OCI-LY1 (cell line): ENCODE data around the gene UGGT1.

Experiments
- H2AFZ ChIP-seq: fragments of 200-600 bp; sonication (generic), shearing (Covaris generic); 2 replicates; pipeline ENCODE4 v1.6.0; 2014; ENCODE audit warnings: antibody characterized with exemption, mild to moderate bottlenecking, low read length
- H3F3A ChIP-seq: fragments of 200-600 bp; sonication (generic), shearing (Covaris generic); 2 replicates; pipeline ENCODE4 v1.6.0; 2014; ENCODE audit warnings: mild to moderate bottlenecking, antibody characterized with exemption, low read length, moderate library complexity; ENCODE audit not compliant: insufficient read depth
- H3K27ac ChIP-seq: fragments of 200-600 bp; sonication (generic); 2 replicates; pipeline ENCODE4 v1.5.1; 2014; ENCODE audit warnings: low read length, mixed run types, mild to moderate bottlenecking, low read depth; ENCODE audit not compliant: poor library complexity, severe bottlenecking
- H3K27me3 ChIP-seq: fragments of 200-600 bp; sonication (generic); 2 replicates; pipeline ENCODE4 v1.6.0; 2014; ENCODE audit warnings: antibody characterized with exemption, mild to moderate bottlenecking, low read length, moderate library complexity; ENCODE audit not compliant: insufficient read depth
- H3K36me3 ChIP-seq: fragments of 200-600 bp; sonication (generic); 2 replicates; pipeline ENCODE4 v1.6.1; 2014; ENCODE audit warnings: mild to moderate bottlenecking, antibody characterized with exemption, low read length, moderate library complexity, mixed read lengths; ENCODE audit not compliant: insufficient read depth
- H3K4me1 ChIP-seq: fragments of 200-600 bp; sonication (generic); 2 replicates; pipeline ENCODE4 v1.5.1; 2014; ENCODE audit warnings: mild to moderate bottlenecking, low read length, moderate library complexity; ENCODE audit not compliant: insufficient read depth, severe bottlenecking
- H3K4me2 ChIP-seq: fragments of 200-600 bp; sonication (generic), shearing (Covaris generic); 2 replicates; pipeline ENCODE4 v1.6.1; 2014; ENCODE audit warnings: low read length
- H3K4me3 ChIP-seq: fragments of 200-600 bp; sonication (generic); 2 replicates; pipeline ENCODE4 v1.5.1; 2014; ENCODE audit warnings: low read length, low read depth, mild to moderate bottlenecking, mixed read lengths; ENCODE audit not compliant: poor library complexity, severe bottlenecking
- H3K79me2 ChIP-seq: fragments of 200-600 bp; shearing (Covaris generic); 2 replicates; pipeline ENCODE4 v1.6.1; 2016; ENCODE audit warnings: mixed run types, low read length, mixed read lengths; ENCODE audit not compliant: insufficient read depth
- H3K9ac ChIP-seq: fragments of 200-600 bp; sonication (generic), shearing (Covaris generic); 2 replicates; pipeline ENCODE4 v1.6.1; 2014; ENCODE audit warnings: mild to moderate bottlenecking, low read length, mixed read lengths
- H3K9me2 ChIP-seq: fragments of 200-600 bp; sonication (generic), shearing (Covaris generic); 2 replicates; pipeline ENCODE4 v1.6.1; 2014; ENCODE audit warnings: low read depth, mild to moderate bottlenecking, low read length, mixed read lengths
- H3K9me3 ChIP-seq: fragments of 200-600 bp; shearing (Covaris generic); 2 replicates; pipeline ENCODE4 v1.6.1; 2014; ENCODE audit warnings: low read length, mixed read lengths
- H4K20me1 ChIP-seq: fragments of 200-600 bp; sonication (generic), shearing (Covaris generic); 2 replicates; pipeline ENCODE4 v1.6.0; 2016; ENCODE audit warnings: mild to moderate bottlenecking, low read length; ENCODE audit not compliant: insufficient read depth
- EZH2 ChIP-seq: fragments of 200-600 bp; sonication (generic), shearing (Covaris generic); IDR thresholded peaks from 2 replicates; pipeline ENCODE4 v1.8.0; 2017; ENCODE audit warnings: borderline replicate concordance, mixed run types, mild to moderate bottlenecking, antibody characterized with exemption, low read length, moderate library complexity, mixed read lengths
- TF ChIP-seq, protein P1 (sequence below): fragments of 200-600 bp; sonication (generic), shearing (Covaris generic); IDR thresholded peaks from 2 replicates; pipeline ENCODE4 v1.5.1; 2017; ENCODE audit warnings: mild to moderate bottlenecking, antibody characterized with exemption, low read length, moderate library complexity, mixed read lengths

The UGGT1 gene

DNA sequence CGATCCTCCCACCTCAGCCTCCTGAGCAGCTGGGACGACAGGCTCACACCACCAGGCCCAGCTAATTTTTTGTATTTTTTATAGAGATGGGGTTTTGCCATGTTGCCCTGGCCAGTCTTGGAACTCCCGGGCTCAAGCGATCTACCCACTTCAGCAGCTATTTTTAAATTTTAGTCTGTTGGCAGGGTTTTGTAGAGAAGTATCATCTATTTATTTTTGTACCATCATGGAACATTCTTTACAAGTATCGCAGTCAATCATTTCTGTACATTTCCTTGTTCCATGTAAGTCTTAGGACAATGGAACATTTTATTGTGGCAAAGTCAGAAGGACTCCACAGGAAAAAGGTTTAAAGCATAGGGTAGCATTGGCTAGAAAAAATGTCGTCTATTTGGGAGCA lies 94.6 kb downstream of the UGGT1 start:
- Histone ChIP-seq H3K9me2 (no peaks in the 10 kb centered on the region), H3K27ac (no peak overlapping the region), H3F3A (no peaks in the 10 kb centered on the region), H4K20me1 (no peaks in the 10 kb centered on the region), H3K4me3 (no peak overlapping the region), H3K9ac (no peak overlapping the region), H3K27me3 (no peaks in the 10 kb centered on the region), H3K36me3 (peaks cover 93% of the 10 kb centered on the region), H3K4me1 (no peaks in the 10 kb centered on the region), H2AFZ (no peak overlapping the region), H3K79me2 (no peaks in the 10 kb centered on the region), H3K4me2 (no peak overlapping the region), H3K9me3 (no peaks in the 10 kb centered on the region)
- no peak for TF ChIP-seq EZH2
- TF ChIP-seq, protein P1, sequence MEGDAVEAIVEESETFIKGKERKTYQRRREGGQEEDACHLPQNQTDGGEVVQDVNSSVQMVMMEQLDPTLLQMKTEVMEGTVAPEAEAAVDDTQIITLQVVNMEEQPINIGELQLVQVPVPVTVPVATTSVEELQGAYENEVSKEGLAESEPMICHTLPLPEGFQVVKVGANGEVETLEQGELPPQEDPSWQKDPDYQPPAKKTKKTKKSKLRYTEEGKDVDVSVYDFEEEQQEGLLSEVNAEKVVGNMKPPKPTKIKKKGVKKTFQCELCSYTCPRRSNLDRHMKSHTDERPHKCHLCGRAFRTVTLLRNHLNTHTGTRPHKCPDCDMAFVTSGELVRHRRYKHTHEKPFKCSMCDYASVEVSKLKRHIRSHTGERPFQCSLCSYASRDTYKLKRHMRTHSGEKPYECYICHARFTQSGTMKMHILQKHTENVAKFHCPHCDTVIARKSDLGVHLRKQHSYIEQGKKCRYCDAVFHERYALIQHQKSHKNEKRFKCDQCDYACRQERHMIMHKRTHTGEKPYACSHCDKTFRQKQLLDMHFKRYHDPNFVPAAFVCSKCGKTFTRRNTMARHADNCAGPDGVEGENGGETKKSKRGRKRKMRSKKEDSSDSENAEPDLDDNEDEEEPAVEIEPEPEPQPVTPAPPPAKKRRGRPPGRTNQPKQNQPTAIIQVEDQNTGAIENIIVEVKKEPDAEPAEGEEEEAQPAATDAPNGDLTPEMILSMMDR: no peak

DNA sequence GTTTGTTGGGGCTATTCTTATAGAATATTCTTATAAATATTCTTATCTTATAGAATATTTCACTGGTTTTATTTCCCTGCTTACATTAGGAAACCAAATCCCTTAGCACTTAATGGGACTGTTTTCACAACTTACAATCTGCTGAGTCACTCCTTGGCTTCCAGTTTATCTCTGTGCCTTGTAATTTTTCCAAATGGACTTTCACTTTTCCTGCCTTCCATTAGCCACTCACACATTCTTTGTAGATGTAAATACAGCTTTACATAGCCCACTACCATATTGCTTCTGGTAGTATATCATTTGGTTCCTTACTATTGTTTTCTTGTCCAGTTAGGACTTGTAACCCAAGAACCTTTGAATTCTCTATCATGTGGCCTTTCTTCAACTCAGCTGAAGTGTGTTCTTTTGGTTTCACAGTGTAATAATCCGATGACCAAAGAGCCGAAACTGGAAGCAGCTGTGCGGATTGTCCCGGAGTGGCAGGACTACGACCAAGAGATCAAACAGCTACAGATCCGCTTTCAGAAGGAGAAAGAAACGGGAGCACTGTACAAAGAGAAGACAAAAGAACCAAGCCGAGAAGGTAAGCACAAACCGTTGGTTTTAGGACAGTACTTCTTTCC lies 96.1 kb downstream of the UGGT1 start:
- peaks cover 91% of the 10 kb centered on the region for H3K36me3 ChIP-seq
- no peaks in the 10 kb centered on the region for H4K20me1 ChIP-seq
- H2AFZ ChIP-seq: no peak overlapping the region
- no peaks in the 10 kb centered on the region for H3K27me3 ChIP-seq
- no peak overlapping the region for H3K9ac ChIP-seq
- no peaks in the 10 kb centered on the region for H3K4me1 ChIP-seq
- H3K4me2 ChIP-seq: no peak overlapping the region
- no peak overlapping the region for H3K27ac ChIP-seq
- no peak for TF ChIP-seq EZH2
- TF ChIP-seq, protein P1: no peak
- H3K79me2 ChIP-seq: no peaks in the 10 kb centered on the region
- H3F3A ChIP-seq: no peaks in the 10 kb centered on the region
- no peaks in the 10 kb centered on the region for H3K9me3 ChIP-seq
- no peak overlapping the region for H3K4me3 ChIP-seq
- no peaks in the 10 kb centered on the region for H3K9me2 ChIP-seq

DNA sequence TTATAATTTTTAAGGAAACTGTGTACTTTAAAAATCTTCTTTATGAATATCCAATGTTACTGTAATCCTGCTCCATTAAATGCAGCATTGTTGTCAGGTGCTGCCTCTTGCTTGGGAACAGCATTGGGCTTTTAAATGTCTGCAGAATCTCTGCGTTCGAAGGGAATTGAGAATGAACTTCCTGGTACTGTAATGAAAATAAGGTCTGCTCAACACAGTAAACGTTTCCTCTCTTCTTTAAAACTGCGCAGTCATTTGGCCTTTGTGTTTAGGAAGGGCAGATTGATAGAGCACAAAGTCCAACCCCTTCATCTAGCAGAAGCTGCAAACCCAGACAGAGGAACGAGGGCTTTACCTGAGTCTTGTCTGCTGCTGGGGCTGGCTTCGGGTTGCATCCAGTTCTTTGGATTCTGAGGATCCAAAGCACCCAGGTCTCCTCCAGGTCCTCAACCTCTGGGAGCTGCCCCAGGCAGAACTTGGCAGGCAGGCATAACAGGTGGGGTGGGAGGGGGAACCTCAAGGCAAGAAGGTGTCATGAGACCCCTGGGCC lies 104.5 kb downstream of the UGGT1 start:
- TF ChIP-seq, protein P1: no peak
- no peak for TF ChIP-seq EZH2
- Histone ChIP-seq H3K27me3 (no peaks in the 10 kb centered on the region), H3F3A (no peaks in the 10 kb centered on the region), H3K9ac (no peak overlapping the region), H3K9me2 (no peaks in the 10 kb centered on the region), H3K4me3 (no peak overlapping the region), H4K20me1 (no peaks in the 10 kb centered on the region), H3K9me3 (no peaks in the 10 kb centered on the region), H2AFZ (no peak overlapping the region), H3K4me1 (no peaks in the 10 kb centered on the region), H3K36me3 (peaks cover 20% of the 10 kb centered on the region), H3K4me2 (no peak overlapping the region), H3K27ac (no peak overlapping the region), H3K79me2 (no peaks in the 10 kb centered on the region)
